Caco-2 (cell line): ENCODE data around the gene TSN. TPM values are rescaled to one million over a fixed set of nuclear protein-coding genes. Genes with fewer than 3 reads are reported as not detected.
A peak's percentile ranks its signal among the peaks of the same experiment; 100 is the strongest.
"Not testable (repeated sequence)": the region's sequence is repeated elsewhere in the genome, so short reads cannot be mapped to it uniquely, and the experiment has no call there.

Experiments
- BruUV-seq: library from RNA; stranded (reverse); fragments of 400-500 nt; replicated peaks from 2 replicates; lab custom pipeline; 2021; lab: Mats Ljungman, UMichigan
- CTCF ChIA-PET: fragments of 300-600 bp; sonication (Branson Sonifier 250); formaldehyde crosslinking; loops from one replicate; lab custom pipeline; 2022; ENCODE audit warnings: antibody characterized with exemption; lab: Charles Lee
- POLR2A ChIA-PET: fragments of 300-600 bp; sonication (Branson Sonifier 250); formaldehyde crosslinking; loops from one replicate; lab custom pipeline; 2022; ENCODE audit warnings: antibody characterized with exemption; lab: Charles Lee
- DNase-seq, 2 experiments: peaks; one replicate each; pipeline versions ENCODE4 v3.0.0 to v3.0.0-alpha.2; 2020 to 2022
- H3K27me3 ChIP-seq: replicated peaks from 2 replicates; pipeline ENCODE4 v1.6.0; 2011; ENCODE audit warnings: low read length; ENCODE audit not compliant: control insufficient read depth, insufficient read depth
- H3K36me3 ChIP-seq: 2 replicates; pipeline ENCODE4 v1.5.1; 2011; ENCODE audit warnings: low read length; ENCODE audit not compliant: control insufficient read depth, insufficient read depth
- H3K4me1 ChIP-seq: fragments of 250-450 bp; sonication (Bioruptor Pico); 2 replicates; pipeline ENCODE4 v1.5.1; 2020; ENCODE audit warnings: mild to moderate bottlenecking
- H3K4me3 ChIP-seq: 2 replicates; pipeline ENCODE4 v1.5.1; 2011; ENCODE audit warnings: low read depth, mild to moderate bottlenecking, control low read depth, low read length
- H3K9me3 ChIP-seq: fragments of 250-450 bp; sonication (Bioruptor Pico); 2 replicates; pipeline ENCODE4 v1.5.1; 2020; ENCODE audit warnings: mild to moderate bottlenecking, moderate library complexity
- H3K27ac Mint-ChIP-seq: one replicate; pipeline ENCODE4 v1.8.0; 2022; ENCODE audit warnings: mixed read lengths; ENCODE audit not compliant: unreplicated experiment
- H3K27me3 Mint-ChIP-seq: one replicate; pipeline ENCODE4 v1.8.0; 2022; ENCODE audit warnings: mixed read lengths; ENCODE audit not compliant: insufficient read depth, unreplicated experiment
- H3K36me3 Mint-ChIP-seq: one replicate; pipeline ENCODE4 v1.8.0; 2022; ENCODE audit warnings: mild to moderate bottlenecking, mixed read lengths; ENCODE audit not compliant: insufficient read depth, unreplicated experiment
- H3K4me1 Mint-ChIP-seq: one replicate; pipeline ENCODE4 v1.8.0; 2022; ENCODE audit warnings: low read depth, mixed read lengths; ENCODE audit not compliant: unreplicated experiment
- H3K4me3 Mint-ChIP-seq: one replicate; pipeline ENCODE4 v1.8.0; 2022; ENCODE audit warnings: mild to moderate bottlenecking, moderate library complexity, mixed read lengths; ENCODE audit not compliant: unreplicated experiment
- H3K9me3 Mint-ChIP-seq: one replicate; pipeline ENCODE4 v1.8.0; 2022; ENCODE audit warnings: mixed read lengths; ENCODE audit not compliant: unreplicated experiment
- CTCF ChIP-seq, 2 experiments: fragments of 200-600 bp in 1 of 2; IDR thresholded peaks; 1 replicate in 1 of 2; 2 replicates in 1 of 2; pipeline versions ENCODE4 v1.5.1 to v1.8.0; 2011 to 2022; ENCODE audit warnings: antibody characterized with exemption in 1 of 2, control low read depth in 1 of 2, inconsistent platforms in 1 of 2, low read depth in 1 of 2, low read length in 1 of 2, mild to moderate bottlenecking in 1 of 2, moderate library complexity in 1 of 2; ENCODE audit not compliant: insufficient read depth in 1 of 2, severe bottlenecking in 1 of 2, unreplicated experiment in 1 of 2
- intact Hi-C: fragments of 100-400 bp; cut with micrococcal nuclease; formaldehyde crosslinking; loops from one replicate; pipeline ENCODE4 v1.10.0; 2022; ENCODE audit not compliant: unreplicated experiment
- total RNA-seq: library from RNA; stranded (reverse); gene quantifications from 2 replicates; pipeline ENCODE4 v1.2.3, GENCODE V29; 2022

Gene TSN
- total RNA-seq, 1 experiment from 2014 or later, result 125 TPM

- Mint-ChIP-seq H3K27me3 (no peaks in the 10 kb centered on the region), H3K27ac (no peak overlapping the region), H3K4me1 (peaks cover 9% of the 10 kb centered on the region), H3K4me3 (no peak overlapping the region), H3K36me3 (no peaks in the 10 kb centered on the region), H3K9me3 (no peaks in the 10 kb centered on the region)
- no TSS peak for BruUV-seq
- ChIA-PET CTCF (interaction anchor here (0.7 kb wide), 1 partner anchor 31 kb away, joined by 3 read pairs; no protein-coding TSS in a partner anchor), POLR2A (no interaction called here)
- Histone ChIP-seq H3K9me3 (no peaks in the 10 kb centered on the region), H3K27me3 (no peaks in the 10 kb centered on the region), H3K4me3 (no peak overlapping the region), H3K36me3 (no peaks in the 10 kb centered on the region), H3K4me1 (no peaks in the 10 kb centered on the region)
- intact Hi-C loops, result loop anchor here (5.0 to 10.0 kb wide), 2 partner anchors 88 to 645 kb away; no protein-coding TSS in a partner anchor
- TF ChIP-seq CTCF (IDR thresholded peaks at IDR 0.05; ENCODE audit: insufficient read depth in 1 of 2, low read depth in 1 of 2, low read length in 1 of 2, severe bottlenecking in 1 of 2, unreplicated experiment in 1 of 2), result no peak
- no peak for DNase-seq
Observed at GRCh38 chr2:121809607-121810006, 54.2 kb downstream of the TSN start.

GRCh38 chr2:121810959-121811853 lies 55.8 kb downstream of the TSN start:
- no peaks in the 10 kb centered on the region for H3K36me3 Mint-ChIP-seq
- H3K27ac Mint-ChIP-seq, result no peak overlapping the region
- H3K9me3 Mint-ChIP-seq, result no peaks in the 10 kb centered on the region
- Histone ChIP-seq H3K27me3 (no peaks in the 10 kb centered on the region), H3K4me3 (no peak overlapping the region), H3K4me1 (no peaks in the 10 kb centered on the region), H3K36me3 (no peaks in the 10 kb centered on the region), H3K9me3 (no peaks in the 10 kb centered on the region)
- peak; percentile 60 to 65 for TF ChIP-seq CTCF (IDR thresholded peaks at IDR 0.05; ENCODE audit: insufficient read depth in 1 of 2, low read depth in 1 of 2, low read length in 1 of 2, severe bottlenecking in 1 of 2, unreplicated experiment in 1 of 2)
- POLR2A ChIA-PET, result interaction anchor here (1.1 kb wide), 1 partner anchor 33 kb away, joined by 5 read pairs; no protein-coding TSS in a partner anchor
- intact Hi-C loops, result loop anchor here (1.0 to 10.0 kb wide), 4 partner anchors 33 to 644 kb away; no protein-coding TSS in a partner anchor
- peak; percentile 66 to 70 for DNase-seq
- no peaks in the 10 kb centered on the region for H3K27me3 Mint-ChIP-seq
- peaks cover 9% of the 10 kb centered on the region for H3K4me1 Mint-ChIP-seq
- CTCF ChIA-PET, result interaction anchor here (0.6 to 1.3 kb wide), 17 partner anchors 10 to 883 kb away, joined by 3 to 8 read pairs (median 3); partner anchors contain the start of genes NIFK and RNU4ATAC
- no TSS peak for BruUV-seq
- no peak overlapping the region for H3K4me3 Mint-ChIP-seq

- H3K9me3 ChIP-seq, POLR2A ChIA-PET, BruUV-seq, CTCF ChIA-PET, DNase-seq, H3K27me3 ChIP-seq, H3K4me1 ChIP-seq, H3K36me3 ChIP-seq, H3K4me3 ChIP-seq, H3K27ac Mint-ChIP-seq, H3K9me3 Mint-ChIP-seq, H3K4me1 Mint-ChIP-seq, H3K27me3 Mint-ChIP-seq, H3K36me3 Mint-ChIP-seq, H3K4me3 Mint-ChIP-seq: not testable (repeated sequence)
- intact Hi-C loops, result loop anchor here (5.0 to 10.0 kb wide), 2 partner anchors 84 to 642 kb away; no protein-coding TSS in a partner anchor
Observed at GRCh38 chr2:121813083-121813482, 57.6 kb downstream of the TSN start.
